HepG2 (cell line): ENCODE measurements around the gene PELI2.

ENCODE experiments used
- ARID4A ChIP-seq: sonication (generic); formaldehyde crosslinking; IDR thresholded peaks from 2 replicates; pipeline ENCODE4 v1.5.0; 2020; ENCODE audit warnings: mild to moderate bottlenecking, missing genetic modification reagents, borderline replicate concordance
- BCLAF1 ChIP-seq: fragments of 450-650 bp; IDR thresholded peaks from 2 replicates; pipeline ENCODE4 v1.6.1; 2017; ENCODE audit warnings: mild to moderate bottlenecking
- CTCF ChIP-seq: sonication (generic); formaldehyde crosslinking; IDR thresholded peaks from 2 replicates; pipeline ENCODE4 v1.5.0; 2020; ENCODE audit warnings: mild to moderate bottlenecking, missing genetic modification reagents, moderate library complexity
- ETV6 ChIP-seq: sonication (generic); formaldehyde crosslinking; conservative IDR thresholded peaks from 2 replicates; pipeline ENCODE4 v1.4.0; 2020; ENCODE audit warnings: missing genetic modification reagents
- GABPA ChIP-seq, 2 experiments: IDR thresholded peaks; 2 replicates each; pipeline ENCODE4 v1.6.1; 2011 to 2016; ENCODE audit warnings: low read depth in 2 of 2, low read length in 1 of 2, missing biosample characterization in 1 of 2, missing genetic modification characterization in 1 of 2
- MIER2 ChIP-seq: IDR thresholded peaks from 2 replicates; pipeline ENCODE4 v1.6.1; 2016; ENCODE audit warnings: missing biosample characterization, missing genetic modification reagents
- SALL1 ChIP-seq: sonication (generic); formaldehyde crosslinking; IDR thresholded peaks from 2 replicates; pipeline ENCODE4 v1.8.0; 2022; ENCODE audit warnings: mild to moderate bottlenecking, missing genetic modification reagents
- SRSF1 ChIP-seq: fragments of 200-400 bp; formaldehyde crosslinking; optimal IDR thresholded peaks from 2 replicates; pipeline ENCODE3; 2017; ENCODE audit warnings: mild to moderate bottlenecking, low read depth, low read length, moderate library complexity
- ZFP41 ChIP-seq: sonication (generic); formaldehyde crosslinking; IDR thresholded peaks from 2 replicates; pipeline ENCODE4 v1.4.0; 2020; ENCODE audit warnings: mild to moderate bottlenecking, missing genetic modification reagents, borderline replicate concordance
- ZFP90 ChIP-seq: sonication (generic); formaldehyde crosslinking; IDR thresholded peaks from 2 replicates; pipeline ENCODE4 v1.8.0; 2022; ENCODE audit warnings: missing genetic modification reagents, mild to moderate bottlenecking, inconsistent platforms, borderline replicate concordance
- ZNF292 ChIP-seq: sonication (generic); formaldehyde crosslinking; IDR thresholded peaks from 2 replicates; pipeline ENCODE4 v1.8.1; 2022; ENCODE audit warnings: mild to moderate bottlenecking, low read depth, missing genetic modification reagents, borderline replicate concordance
- ZNF512 ChIP-seq: sonication (generic); formaldehyde crosslinking; IDR thresholded peaks from 2 replicates; pipeline ENCODE4 v1.4.0; 2020; ENCODE audit warnings: mild to moderate bottlenecking, missing genetic modification reagents
- ZNF512B ChIP-seq: sonication (generic); formaldehyde crosslinking; IDR thresholded peaks from 2 replicates; pipeline ENCODE4 v1.5.1; 2020; ENCODE audit warnings: missing genetic modification reagents, mild to moderate bottlenecking, borderline replicate concordance
- ZNF639 ChIP-seq: conservative IDR thresholded peaks from 2 replicates; pipeline ENCODE4 v1.6.1; 2018; ENCODE audit warnings: missing genetic modification reagents

- TF ChIP-seq ZFP41 (CRISPR knock-in tag): no peak
- no peak for TF ChIP-seq ZNF512
- no peak for TF ChIP-seq MIER2
- TF ChIP-seq ZNF639 (CRISPR knock-in tag): no peak
- TF ChIP-seq SRSF1: no peak
- no peak for TF ChIP-seq ZFP90 (CRISPR knock-in tag)
- no peak for TF ChIP-seq CTCF (CRISPR knock-in tag)
- no peak for TF ChIP-seq GABPA (IDR thresholded peaks at IDR 0.05; ENCODE audit: low read depth, low read length)
- TF ChIP-seq GABPA (CRISPR knock-in tag; IDR thresholded peaks at IDR 0.05; ENCODE audit: low read depth): no peak
- no peak for TF ChIP-seq ETV6 (CRISPR knock-in tag)
- TF ChIP-seq ARID4A (CRISPR knock-in tag): no peak
- no peak for TF ChIP-seq ZNF512B (CRISPR knock-in tag)
- TF ChIP-seq ZNF292: no peak
- TF ChIP-seq BCLAF1: no peak
- no peak for TF ChIP-seq SALL1 (CRISPR knock-in tag)
Measured at GRCh38 chr14:56172074-56172473, 53.9 kb downstream of the PELI2 start.
